NOMO-1 treated with DMSO at 0.1 percent for 48 hours (cell line): ENCODE results near the gene SDSL.

ENCODE experiments used
- DNase-seq: peaks from one replicate; lab custom pipeline; 2025; ENCODE audit not compliant: unreplicated experiment; lab: John Stamatoyannopoulos, UW

Gene SDSL

GRCh38 chr12:113479216-113479589 lies 57.0 kb downstream of the SDSL start:
- no peak for DNase-seq

GRCh38 chr12:113479590-113480335 lies 57.6 kb downstream of the SDSL start:
- no peak for DNase-seq

- no peak for DNase-seq
Measured at GRCh38 chr12:113480336-113480971, 58.3 kb downstream of the SDSL start.

- DNase-seq, result no peak
Measured at GRCh38 chr12:113482334-113482733, 60.2 kb downstream of the SDSL start.

- no peak for DNase-seq
Measured at GRCh38 chr12:113485330-113485729, 63.1 kb downstream of the SDSL start.

- DNase-seq, result no peak
Measured at GRCh38 chr12:113486722-113487121, 64.5 kb downstream of the SDSL start.
